DOHH2 (cell line): ENCODE data around the gene GPR89B.
"Not testable (repeated sequence)": the region's sequence is repeated elsewhere in the genome, so short reads cannot be mapped to it uniquely, and the experiment has no call there.

ENCODE experiments used
- H3F3A ChIP-seq: fragments of 200-600 bp; sonication (generic), shearing (Covaris generic); 2 replicates; pipeline ENCODE4 v1.6.0; 2016; ENCODE audit warnings: antibody characterized with exemption, mild to moderate bottlenecking; ENCODE audit not compliant: control insufficient read depth, insufficient read depth
- H3K27ac ChIP-seq: fragments of 200-600 bp; sonication (generic); 2 replicates; pipeline ENCODE4 v1.5.1; 2014; ENCODE audit warnings: low read depth, mild to moderate bottlenecking, low read length, moderate library complexity
- H3K27me3 ChIP-seq: fragments of 200-600 bp; sonication (generic); 2 replicates; pipeline ENCODE4 v1.6.1; 2014; ENCODE audit warnings: mild to moderate bottlenecking, low read length, mixed read lengths; ENCODE audit not compliant: control insufficient read depth
- H3K36me3 ChIP-seq: fragments of 200-600 bp; sonication (generic); 2 replicates; pipeline ENCODE4 v1.6.1; 2014; ENCODE audit warnings: mild to moderate bottlenecking, low read length, moderate library complexity, mixed read lengths; ENCODE audit not compliant: control insufficient read depth
- H3K4me1 ChIP-seq: fragments of 200-600 bp; sonication (generic); 2 replicates; pipeline ENCODE4 v1.6.1; 2014; ENCODE audit warnings: mild to moderate bottlenecking, low read length, mixed read lengths; ENCODE audit not compliant: control insufficient read depth
- H3K4me2 ChIP-seq: fragments of 200-600 bp; sonication (generic); 2 replicates; pipeline ENCODE4 v1.6.0; 2014; ENCODE audit warnings: mild to moderate bottlenecking, low read length, moderate library complexity
- H3K4me3 ChIP-seq: fragments of 200-600 bp; sonication (generic); 2 replicates; pipeline ENCODE4 v1.5.1; 2014; ENCODE audit warnings: mild to moderate bottlenecking, low read length, mixed read lengths
- H3K79me2 ChIP-seq: fragments of 200-600 bp; sonication (generic); 2 replicates; pipeline ENCODE4 v1.6.1; 2014; ENCODE audit warnings: mild to moderate bottlenecking, low read length, mixed read lengths; ENCODE audit not compliant: control insufficient read depth
- H3K9me2 ChIP-seq: fragments of 200-600 bp; sonication (generic); replicated peaks from 2 replicates; pipeline ENCODE4 v1.6.1; 2014; ENCODE audit warnings: mild to moderate bottlenecking, low read length, mixed read lengths; ENCODE audit not compliant: control insufficient read depth
- H3K9me3 ChIP-seq: fragments of 200-600 bp; sonication (generic); 2 replicates; pipeline ENCODE4 v1.6.1; 2014; ENCODE audit warnings: antibody characterized with exemption, low read length, mixed read lengths; ENCODE audit not compliant: control insufficient read depth, insufficient read depth
- H4K20me1 ChIP-seq: fragments of 200-600 bp; sonication (generic); 2 replicates; pipeline ENCODE4 v1.6.0; 2014; ENCODE audit warnings: low read depth, mild to moderate bottlenecking, antibody characterized with exemption, low read length, moderate library complexity; ENCODE audit not compliant: control insufficient read depth, insufficient read depth

Gene GPR89B

GRCh38 chr1:147978896-147979651, 50.9 kb downstream of the GPR89B start:
- H3K4me3 ChIP-seq, H3K9me3 ChIP-seq, H3K27ac ChIP-seq, H3K79me2 ChIP-seq, H3K27me3 ChIP-seq, H4K20me1 ChIP-seq, H3K4me2 ChIP-seq, H3K4me1 ChIP-seq, H3F3A ChIP-seq, H3K36me3 ChIP-seq, H3K9me2 ChIP-seq: not testable (repeated sequence)

GRCh38 chr1:147985374-147985773, 57.2 kb downstream of the GPR89B start:
- not testable (repeated sequence) for H4K20me1 ChIP-seq, H3K4me2 ChIP-seq, H3K27ac ChIP-seq, H3K9me2 ChIP-seq, H3K36me3 ChIP-seq, H3F3A ChIP-seq, H3K79me2 ChIP-seq, H3K4me1 ChIP-seq, H3K4me3 ChIP-seq, H3K9me3 ChIP-seq, H3K27me3 ChIP-seq

GRCh38 chr1:147987893-147988292, 59.7 kb downstream of the GPR89B start:
- H3K9me2 ChIP-seq, H3K4me3 ChIP-seq, H3F3A ChIP-seq, H3K9me3 ChIP-seq, H3K27ac ChIP-seq, H3K36me3 ChIP-seq, H3K79me2 ChIP-seq, H4K20me1 ChIP-seq, H3K4me2 ChIP-seq, H3K4me1 ChIP-seq, H3K27me3 ChIP-seq: not testable (repeated sequence)

GRCh38 chr1:147992916-147993315, 64.7 kb downstream of the GPR89B start:
- H3K4me3 ChIP-seq, H3K79me2 ChIP-seq, H3K27me3 ChIP-seq, H4K20me1 ChIP-seq, H3K9me3 ChIP-seq, H3K9me2 ChIP-seq, H3K27ac ChIP-seq, H3K36me3 ChIP-seq, H3K4me1 ChIP-seq, H3F3A ChIP-seq, H3K4me2 ChIP-seq: not testable (repeated sequence)

- H3K4me3 ChIP-seq, H3K4me2 ChIP-seq, H4K20me1 ChIP-seq, H3K36me3 ChIP-seq, H3K27ac ChIP-seq, H3K79me2 ChIP-seq, H3K27me3 ChIP-seq, H3F3A ChIP-seq, H3K9me3 ChIP-seq, H3K4me1 ChIP-seq, H3K9me2 ChIP-seq: not testable (repeated sequence)
These were observed 65.2 kb downstream of the GPR89B start for GRCh38 chr1:147993400-147993799.

GRCh38 chr1:147993825-147994615, 65.8 kb downstream of the GPR89B start:
- H3K27ac ChIP-seq, H3K4me1 ChIP-seq, H3K27me3 ChIP-seq, H3F3A ChIP-seq, H3K36me3 ChIP-seq, H4K20me1 ChIP-seq, H3K9me3 ChIP-seq, H3K79me2 ChIP-seq, H3K4me2 ChIP-seq, H3K4me3 ChIP-seq, H3K9me2 ChIP-seq: not testable (repeated sequence)

- not testable (repeated sequence) for H3K27me3 ChIP-seq, H3K79me2 ChIP-seq, H3K4me1 ChIP-seq, H3K4me3 ChIP-seq, H3K9me3 ChIP-seq, H3F3A ChIP-seq, H4K20me1 ChIP-seq, H3K36me3 ChIP-seq, H3K27ac ChIP-seq, H3K4me2 ChIP-seq, H3K9me2 ChIP-seq
These were observed 67.9 kb downstream of the GPR89B start for GRCh38 chr1:147996088-147996487.

- not testable (repeated sequence) for H3K4me1 ChIP-seq, H3K79me2 ChIP-seq, H3K4me3 ChIP-seq, H3K9me3 ChIP-seq, H3F3A ChIP-seq, H3K36me3 ChIP-seq, H3K4me2 ChIP-seq, H3K27ac ChIP-seq, H4K20me1 ChIP-seq, H3K9me2 ChIP-seq, H3K27me3 ChIP-seq
These were observed 79.5 kb downstream of the GPR89B start for GRCh38 chr1:148007724-148008123.
